Stimulated activated CD4-positive, alpha-beta T cell treated with anti-CD3 and anti-CD28 coated beads, TNF-alpha, amount 100 ng/mL, for 1 hour (primary cell): ENCODE results near the gene SH3BGRL2.
"Not testable (repeated sequence)": the region's sequence is repeated elsewhere in the genome, so short reads cannot be mapped to it uniquely, and the experiment has no call there.

Experiments used
- DNase-seq, 3 donors: peaks; one replicate each; pipeline ENCODE4 v3.0.0-alpha.2; 2020; ENCODE audit warnings: low read depth in 3 of 3, low spot score in 1 of 3

Gene SH3BGRL2

GRCh38 chr6:79614326-79615305 lies 16.5 kb upstream of the SH3BGRL2 start:
- no peak for DNase-seq

- no peak for DNase-seq
Measured at GRCh38 chr6:79617518-79617941, 13.6 kb upstream of the SH3BGRL2 start.

DNA sequence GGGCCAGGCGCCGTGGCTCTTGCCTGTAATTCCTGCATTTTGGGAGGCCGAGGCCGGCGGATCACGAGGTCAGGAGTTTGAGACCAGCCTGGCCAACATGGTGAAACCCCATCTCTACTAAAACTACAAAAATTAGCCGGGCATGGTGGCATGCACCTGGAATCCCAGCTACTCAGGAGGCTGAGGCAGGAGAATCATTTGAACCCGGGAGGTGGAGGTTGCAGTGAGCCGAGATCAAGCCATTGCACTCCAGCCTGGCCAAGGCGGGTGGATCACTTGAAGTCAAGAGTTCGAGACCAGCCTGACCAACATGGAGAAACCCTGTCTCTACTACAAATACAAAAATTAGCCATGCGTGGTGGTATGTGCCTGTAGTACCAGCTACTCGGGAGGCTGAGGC lies 12.7 kb upstream of the SH3BGRL2 start:
- DNase-seq, result not testable (repeated sequence)

GRCh38 chr6:79621579-79621978 lies 9.6 kb upstream of the SH3BGRL2 start:
- no peak for DNase-seq

DNA sequence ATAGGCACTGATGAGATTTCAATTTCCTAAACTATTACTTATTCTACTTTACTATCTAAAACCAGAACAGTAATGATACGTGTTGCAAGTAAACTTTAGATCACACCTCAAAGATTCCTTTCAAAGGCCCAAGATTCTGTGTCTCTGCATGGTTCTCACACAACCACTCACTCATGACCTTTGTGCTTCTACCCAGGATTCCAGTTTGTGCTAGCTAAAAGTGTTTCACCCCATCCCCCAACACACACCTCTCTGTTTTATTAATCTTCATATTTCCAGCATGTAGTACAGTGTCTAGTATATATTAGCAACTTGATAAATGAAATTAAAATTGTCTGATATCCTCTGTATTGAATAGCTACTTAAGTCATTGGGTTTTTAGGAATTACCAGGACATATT lies 8.8 kb upstream of the SH3BGRL2 start:
- DNase-seq, result no peak

GRCh38 chr6:79623106-79623505 lies 8.0 kb upstream of the SH3BGRL2 start:
- no peak for DNase-seq

- no peak for DNase-seq
Measured at GRCh38 chr6:79625746-79626145, 5.4 kb upstream of the SH3BGRL2 start.

DNA sequence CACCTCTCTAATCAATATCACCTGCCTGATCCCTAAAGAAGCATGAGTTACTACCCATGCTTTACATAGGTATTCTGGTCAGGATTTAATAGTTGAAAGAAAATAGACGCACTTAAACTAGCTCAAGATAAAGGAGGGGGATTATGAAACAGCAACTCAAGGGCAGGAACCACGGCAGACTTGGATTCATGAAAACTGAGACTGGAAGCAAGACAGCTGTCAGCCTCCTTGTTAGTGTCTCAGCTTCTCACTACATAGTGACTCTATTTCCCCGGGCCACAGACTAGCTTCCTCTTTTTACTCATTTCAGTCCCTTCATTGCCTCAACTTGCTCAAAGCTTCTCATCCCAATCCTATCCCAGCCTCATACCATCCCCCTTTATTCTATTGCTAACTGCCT lies 4.3 kb upstream of the SH3BGRL2 start:
- no peak for DNase-seq

- no peak for DNase-seq
Measured at GRCh38 chr6:79627422-79627821, 3.7 kb upstream of the SH3BGRL2 start.

- no peak for DNase-seq
Measured at GRCh38 chr6:79628466-79629288, 2.5 kb upstream of the SH3BGRL2 start.

DNA sequence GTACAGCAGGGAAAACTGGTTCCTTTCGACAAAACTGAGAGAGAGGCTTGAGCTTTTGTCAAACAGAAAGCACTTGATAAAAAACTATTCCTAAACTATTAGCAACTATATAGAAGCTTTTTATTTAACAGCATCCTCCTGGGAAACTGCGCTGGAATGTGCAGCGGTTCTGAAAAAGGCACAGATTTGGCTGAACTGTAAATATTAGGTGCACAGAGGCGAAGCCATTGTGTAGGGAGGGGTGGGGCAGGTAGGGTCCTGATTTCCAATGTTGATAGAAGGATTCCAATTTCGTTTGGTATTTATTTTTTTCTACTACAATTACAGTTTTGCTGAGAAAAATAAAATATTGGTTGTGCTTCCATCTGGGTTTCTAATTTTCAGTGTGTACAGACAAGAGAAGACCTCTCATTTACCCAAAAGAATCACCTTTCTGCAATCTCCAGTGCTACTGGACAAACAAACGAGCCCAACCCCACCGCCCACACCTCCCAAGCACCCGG lies 698 bp upstream of the SH3BGRL2 start:
- no peak for DNase-seq

- DNase-seq, result no peak
Measured at GRCh38 chr6:79631693-79632172, 604 bp downstream of the SH3BGRL2 start.

DNA sequence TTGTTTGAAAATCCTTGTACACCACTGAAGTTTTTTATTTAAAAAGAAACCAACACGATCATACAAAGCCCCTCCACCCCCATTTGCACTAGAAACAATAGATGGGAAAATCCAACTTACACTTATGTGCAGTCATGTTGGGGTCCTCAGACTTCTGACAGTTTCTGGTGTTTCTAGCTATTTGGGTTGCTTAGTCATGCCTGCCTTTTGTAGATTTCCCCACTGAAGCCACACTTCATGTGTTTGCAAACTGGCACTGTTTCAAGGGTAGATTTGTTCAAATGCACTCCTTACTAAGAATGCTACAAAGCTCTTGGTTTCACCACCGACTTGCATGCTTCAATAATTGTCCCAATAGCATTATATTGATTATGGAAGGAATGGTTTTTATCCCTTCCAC lies 1.5 kb downstream of the SH3BGRL2 start:
- no peak for DNase-seq

GRCh38 chr6:79634491-79635231 lies 3.5 kb downstream of the SH3BGRL2 start:
- no peak for DNase-seq

DNA sequence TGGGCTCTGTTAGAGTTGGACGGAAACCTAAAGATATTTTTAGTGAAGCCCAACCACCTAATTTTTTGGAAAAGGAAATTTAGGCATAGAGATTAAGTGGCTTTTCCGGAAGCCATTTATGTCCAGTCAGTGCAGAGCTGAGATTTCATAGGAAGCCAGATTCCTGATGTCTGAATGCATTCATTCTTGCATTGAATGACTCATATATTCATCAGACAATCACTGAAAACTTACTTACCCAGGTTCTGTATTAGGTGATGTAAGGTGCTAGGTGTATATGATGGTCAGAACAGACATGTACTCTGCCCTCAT lies 4.1 kb downstream of the SH3BGRL2 start:
- DNase-seq, result no peak

- DNase-seq, result no peak
Measured at GRCh38 chr6:79636673-79637072, 5.5 kb downstream of the SH3BGRL2 start.

DNA sequence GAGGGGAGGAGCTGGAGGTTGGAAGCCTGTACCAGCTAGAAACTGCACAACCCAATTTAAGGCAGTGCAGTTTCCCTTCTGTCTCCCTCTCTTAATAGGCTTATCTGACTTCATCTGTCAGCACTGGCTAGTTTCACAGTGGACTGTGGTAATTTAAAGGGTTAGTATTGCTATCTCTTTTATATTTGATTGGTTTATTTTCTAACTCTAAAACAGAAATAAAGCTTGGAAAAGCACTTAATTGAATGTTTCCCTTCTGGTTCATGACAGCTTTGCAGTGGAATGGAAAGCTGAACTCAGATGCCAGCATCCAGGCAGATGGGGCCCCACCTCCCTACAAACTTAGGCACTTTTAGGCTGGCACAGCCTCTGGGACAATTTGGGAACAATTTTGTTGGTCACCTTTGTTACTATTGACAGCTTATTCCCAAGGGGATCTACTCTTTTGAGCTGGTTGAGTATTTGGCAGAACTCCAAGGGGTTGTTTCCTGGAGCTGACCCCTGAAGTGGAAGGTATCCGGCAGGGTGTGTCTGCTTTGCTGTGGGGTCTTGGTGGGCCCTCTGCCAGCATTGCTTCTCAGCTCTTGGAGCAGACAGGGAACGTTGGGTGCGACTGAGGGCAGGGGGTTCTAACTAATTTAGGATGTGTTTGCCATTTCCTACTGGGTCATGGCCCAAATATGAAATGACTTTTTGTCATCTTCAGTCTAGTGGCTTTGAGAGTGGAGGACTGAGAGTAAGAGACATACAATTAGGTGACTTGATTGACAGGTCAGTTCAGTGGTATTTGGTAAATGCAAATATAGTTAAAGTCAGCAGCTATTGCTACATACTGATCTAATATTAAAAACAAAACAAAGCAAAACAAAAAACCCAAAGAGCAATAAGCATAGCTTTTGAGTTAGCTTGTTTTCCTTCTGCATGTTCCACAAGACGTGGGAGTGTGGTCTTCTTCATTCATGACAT lies 9.3 kb downstream of the SH3BGRL2 start:
- no peak for DNase-seq

DNA sequence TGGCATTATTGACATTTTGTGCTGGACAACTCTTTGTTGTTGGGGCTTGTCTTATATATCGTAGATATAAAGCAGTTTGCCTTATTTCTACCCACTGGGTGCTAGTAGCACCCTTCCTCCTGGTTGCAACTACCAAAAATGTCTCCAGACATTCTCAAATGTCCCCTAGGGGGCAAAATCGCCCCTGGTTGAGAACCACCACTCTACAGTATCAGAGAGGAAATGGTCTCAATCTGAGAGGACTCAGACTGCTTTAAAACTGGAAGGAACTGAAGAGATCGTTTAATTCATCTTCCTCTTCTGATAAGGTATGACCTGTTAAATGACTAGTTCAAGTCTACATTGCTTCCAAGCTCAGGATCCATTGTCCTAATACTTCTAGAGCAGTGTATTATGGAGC lies 14.9 kb downstream of the SH3BGRL2 start:
- DNase-seq, result peak in 1 of 3 donors; percentile 13

DNA sequence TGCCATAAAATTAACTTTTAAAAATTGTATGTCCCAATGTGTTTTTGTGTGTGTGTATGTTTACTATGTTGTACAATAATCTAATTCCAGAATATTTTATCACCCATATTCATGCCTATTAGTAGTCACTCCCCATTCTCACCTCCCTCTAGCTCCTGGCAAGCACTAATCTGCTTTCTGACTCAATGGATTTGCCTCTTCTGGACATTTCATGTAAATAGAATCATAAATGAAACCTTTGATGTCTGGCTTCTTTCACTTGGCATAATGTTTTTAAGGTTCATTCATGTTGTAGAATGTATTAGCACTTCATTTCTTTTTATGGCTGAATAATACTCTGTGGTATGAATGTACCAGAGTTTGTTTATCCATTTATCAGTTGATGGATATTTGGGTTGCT lies 15.4 kb downstream of the SH3BGRL2 start:
- no peak for DNase-seq

DNA sequence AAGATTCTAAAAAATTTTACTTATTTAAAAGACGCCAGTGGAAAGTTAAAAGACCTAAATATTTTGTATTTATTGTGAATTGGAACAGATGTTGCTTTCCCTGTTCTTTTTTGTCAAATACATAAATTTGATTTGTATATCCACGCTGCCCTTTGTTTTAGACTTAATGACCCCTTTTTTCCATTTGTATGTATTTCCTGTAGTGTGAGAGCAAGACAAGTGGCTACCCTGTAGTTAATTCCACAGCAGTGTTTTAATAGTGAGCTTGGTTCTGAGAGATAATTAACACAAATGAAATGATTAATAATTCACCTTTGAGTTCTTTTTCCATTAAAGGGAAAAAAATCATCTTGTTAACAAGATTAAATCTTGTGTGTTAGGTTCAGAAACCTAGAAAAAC lies 16.6 kb downstream of the SH3BGRL2 start:
- DNase-seq, result no peak
